CD14-positive monocyte (primary cell): ENCODE data around the gene RALGAPA2. TPM values are rescaled to one million over a fixed set of nuclear protein-coding genes. Genes with fewer than 3 reads are reported as not detected.

Experiments used
- DNase-seq, 3 donors: peaks; one replicate each; pipeline ENCODE4 v3.0.0-alpha.2; 2011 to 2022
- H2AFZ ChIP-seq: 2 replicates; pipeline ENCODE4 v1.6.0; 2012; ENCODE audit warnings: mild to moderate bottlenecking, low read depth, low read length, inconsistent platforms; ENCODE audit not compliant: insufficient read depth, poor library complexity, severe bottlenecking
- H3K27ac ChIP-seq, 2 donors: 1 replicate in 1 of 2; 2 replicates in 1 of 2; pipeline ENCODE4 v1.5.1; 2012 to 2013; ENCODE audit warnings: low read length in 2 of 2, control low read depth in 1 of 2, inconsistent platforms in 1 of 2, low read depth in 1 of 2, mild to moderate bottlenecking in 1 of 2
- H3K27me3 ChIP-seq, 2 donors: one replicate each; pipeline versions ENCODE4 v1.6.0 to v1.6.1; 2011 to 2013; ENCODE audit warnings: low read length in 2 of 2; ENCODE audit not compliant: control insufficient read depth in 2 of 2, insufficient read depth in 2 of 2
- H3K36me3 ChIP-seq, 2 donors: replicated peaks in 1 of 2; 1 replicate in 1 of 2; 2 replicates in 1 of 2; pipeline versions ENCODE4 v1.5.1 to v1.6.1; 2012 to 2013; ENCODE audit warnings: low read length in 2 of 2, control low read depth in 1 of 2, inconsistent platforms in 1 of 2, mild to moderate bottlenecking in 1 of 2; ENCODE audit not compliant: insufficient read depth in 2 of 2, control insufficient read depth in 1 of 2
- H3K4me1 ChIP-seq, 2 donors: 1 replicate in 1 of 2; 2 replicates in 1 of 2; pipeline versions ENCODE4 v1.5.1 to v1.6.1; 2012 to 2013; ENCODE audit warnings: low read length in 2 of 2, control low read depth in 1 of 2, inconsistent platforms in 1 of 2, mild to moderate bottlenecking in 1 of 2, moderate library complexity in 1 of 2; ENCODE audit not compliant: insufficient read depth in 2 of 2, control insufficient read depth in 1 of 2
- H3K4me2 ChIP-seq: replicated peaks from 2 replicates; pipeline ENCODE3; 2012; ENCODE audit warnings: low read length, moderate library complexity, mild to moderate bottlenecking; ENCODE audit not compliant: poor library complexity, severe bottlenecking; ENCODE audit errors: extremely low read depth
- H3K4me3 ChIP-seq, 3 experiments: fragments of 200-600 bp in 1 of 3; sonication (generic) in 1 of 3; replicated peaks in 1 of 3; 1 replicate in 2 of 3; 2 replicates in 1 of 3; pipeline ENCODE4 v1.5.1; 2011 to 2013; ENCODE audit warnings: low read length in 3 of 3, mild to moderate bottlenecking in 3 of 3, control low read depth in 2 of 3, low read depth in 2 of 3, inconsistent platforms in 1 of 3, moderate library complexity in 1 of 3
- H3K79me2 ChIP-seq: 2 replicates; pipeline ENCODE4 v1.6.0; 2012; ENCODE audit warnings: mild to moderate bottlenecking, control low read depth, inconsistent platforms, low read length, moderate library complexity; ENCODE audit not compliant: insufficient read depth
- H3K9ac ChIP-seq: 2 replicates; pipeline ENCODE4 v1.6.0; 2017; ENCODE audit warnings: low read length, mild to moderate bottlenecking; ENCODE audit not compliant: insufficient read depth, poor library complexity, severe bottlenecking
- H3K9me3 ChIP-seq, 2 donors: replicated peaks in 1 of 2; 1 replicate in 1 of 2; 2 replicates in 1 of 2; pipeline versions ENCODE4 v1.5.1 to v1.6.1; 2012 to 2013; ENCODE audit warnings: low read length in 2 of 2, control low read depth in 1 of 2; ENCODE audit not compliant: control insufficient read depth in 1 of 2, insufficient read depth in 1 of 2
- H4K20me1 ChIP-seq: 2 replicates; pipeline ENCODE4 v1.6.0; 2012; ENCODE audit warnings: mild to moderate bottlenecking, low read length, control low read depth, moderate library complexity; ENCODE audit not compliant: insufficient read depth
- H3K27ac Mint-ChIP-seq, 7 donors: one replicate each; pipeline ENCODE4 v1.8.0; 2020; ENCODE audit warnings: mild to moderate bottlenecking in 7 of 7, mixed read lengths in 7 of 7, moderate library complexity in 6 of 7, inconsistent platforms in 2 of 7
- H3K27me3 Mint-ChIP-seq, 3 donors: one replicate each; pipeline ENCODE4 v1.8.0; 2021 to 2022; ENCODE audit warnings: low read depth in 3 of 3, mild to moderate bottlenecking in 3 of 3, mixed read lengths in 3 of 3, moderate library complexity in 3 of 3, inconsistent platforms in 1 of 3
- H3K36me3 Mint-ChIP-seq, 2 donors: one replicate each; pipeline ENCODE4 v1.8.0; 2020; ENCODE audit warnings: mixed read lengths in 2 of 2, inconsistent platforms in 1 of 2, mild to moderate bottlenecking in 1 of 2
- H3K4me1 Mint-ChIP-seq: one replicate; pipeline ENCODE4 v1.8.0; 2020; ENCODE audit warnings: mild to moderate bottlenecking, mixed read lengths
- H3K4me3 Mint-ChIP-seq, 2 donors: one replicate each; pipeline ENCODE4 v1.8.0; 2020; ENCODE audit warnings: mild to moderate bottlenecking in 2 of 2, mixed read lengths in 2 of 2, moderate library complexity in 1 of 2
- H3K9me3 Mint-ChIP-seq, 7 donors: one replicate each; pipeline ENCODE4 v1.8.0; 2020 to 2022; ENCODE audit warnings: mixed read lengths in 7 of 7, mild to moderate bottlenecking in 6 of 7, moderate library complexity in 6 of 7, inconsistent platforms in 2 of 7
- WGBS: methylation state at CpG from one replicate; pipeline ENCODE4 v1.1.5; 2013; ENCODE audit warnings: missing lambda C conversion rate; ENCODE audit not compliant: insufficient coverage; 5-methylcytosine and 5-hydroxymethylcytosine counted together
- intact Hi-C, 2 donors: fragments of 100-400 bp; cut with micrococcal nuclease; formaldehyde crosslinking; loops; one replicate each; pipeline versions ENCODE4 v1.15.0 to v1.15.1; 2023
- polyA plus RNA-seq, 3 donors: library from polyadenylated mRNA; depleted of rRNA in 1 of 3; unstranded in 2 of 3; stranded (reverse) in 1 of 3; fragments of 300-500 nt in 2 of 3; fragments of >200 nt in 1 of 3; fragmentation: Illumina TruSeq in 2 of 3; gene quantifications; 1 replicate in 2 of 3; 2 replicates in 1 of 3; pipeline ENCODE4 v1.2.3, GENCODE V29; 2012 to 2021
- TF ChIP-seq, protein P1 (sequence below): fragments of 200-600 bp; IDR thresholded peaks from one replicate; pipeline ENCODE4 v1.8.0; 2022; ENCODE audit warnings: antibody characterized with exemption, mild to moderate bottlenecking

The RALGAPA2 gene
- polyA plus RNA-seq, 3 donors: 6.2 to 13.0 (median 8.9) TPM

GRCh38 chr20:20554951-20555350, 157.5 kb downstream of the RALGAPA2 start:
- H3K9me3 ChIP-seq: no peaks in the 10 kb centered on the region
- peaks cover 20 to 87% of the 10 kb centered on the region in 2 donors for H3K36me3 ChIP-seq
- Mint-ChIP-seq H3K4me3 (no peak overlapping the region), H3K9me3 (peaks cover 0 to 4% (median 2%) of the 10 kb centered on the region in 7 donors), H3K27ac (no peak overlapping the region), H3K4me1 (peaks cover 5% of the 10 kb centered on the region), H3K36me3 (peaks cover 63 to 78% of the 10 kb centered on the region in 2 donors), H3K27me3 (no peaks in the 10 kb centered on the region)
- no peak overlapping the region for H3K27ac ChIP-seq
- no peaks in the 10 kb centered on the region for H3K4me1 ChIP-seq
- no peak overlapping the region for H3K4me3 ChIP-seq
- intact Hi-C loops: no loop called here
- H4K20me1 ChIP-seq: no peaks in the 10 kb centered on the region
- no peaks in the 10 kb centered on the region for H3K27me3 ChIP-seq
- no peak overlapping the region for H3K4me2 ChIP-seq
- TF ChIP-seq, protein P1, sequence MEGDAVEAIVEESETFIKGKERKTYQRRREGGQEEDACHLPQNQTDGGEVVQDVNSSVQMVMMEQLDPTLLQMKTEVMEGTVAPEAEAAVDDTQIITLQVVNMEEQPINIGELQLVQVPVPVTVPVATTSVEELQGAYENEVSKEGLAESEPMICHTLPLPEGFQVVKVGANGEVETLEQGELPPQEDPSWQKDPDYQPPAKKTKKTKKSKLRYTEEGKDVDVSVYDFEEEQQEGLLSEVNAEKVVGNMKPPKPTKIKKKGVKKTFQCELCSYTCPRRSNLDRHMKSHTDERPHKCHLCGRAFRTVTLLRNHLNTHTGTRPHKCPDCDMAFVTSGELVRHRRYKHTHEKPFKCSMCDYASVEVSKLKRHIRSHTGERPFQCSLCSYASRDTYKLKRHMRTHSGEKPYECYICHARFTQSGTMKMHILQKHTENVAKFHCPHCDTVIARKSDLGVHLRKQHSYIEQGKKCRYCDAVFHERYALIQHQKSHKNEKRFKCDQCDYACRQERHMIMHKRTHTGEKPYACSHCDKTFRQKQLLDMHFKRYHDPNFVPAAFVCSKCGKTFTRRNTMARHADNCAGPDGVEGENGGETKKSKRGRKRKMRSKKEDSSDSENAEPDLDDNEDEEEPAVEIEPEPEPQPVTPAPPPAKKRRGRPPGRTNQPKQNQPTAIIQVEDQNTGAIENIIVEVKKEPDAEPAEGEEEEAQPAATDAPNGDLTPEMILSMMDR: no peak
- H3K79me2 ChIP-seq: no peaks in the 10 kb centered on the region
- H2AFZ ChIP-seq: no peak overlapping the region
- WGBS: no CpG with 5 or more reads among the region's 2 CpGs
- H3K9ac ChIP-seq: no peak overlapping the region
- DNase-seq: no peak

- Mint-ChIP-seq H3K9me3 (peaks cover 0 to 5% (median 3%) of the 10 kb centered on the region in 7 donors), H3K27ac (no peak overlapping the region), H3K27me3 (no peaks in the 10 kb centered on the region), H3K36me3 (peaks cover 55 to 68% of the 10 kb centered on the region in 2 donors), H3K4me3 (no peak overlapping the region), H3K4me1 (peaks cover 5% of the 10 kb centered on the region)
- H3K27ac ChIP-seq: no peak overlapping the region
- no peak overlapping the region for H3K4me2 ChIP-seq
- no peak overlapping the region for H2AFZ ChIP-seq
- no peaks in the 10 kb centered on the region for H3K4me1 ChIP-seq
- H3K4me3 ChIP-seq: no peak overlapping the region
- TF ChIP-seq, protein P1: no peak
- H3K9me3 ChIP-seq: no peaks in the 10 kb centered on the region
- H3K36me3 ChIP-seq: peaks cover 11 to 86% of the 10 kb centered on the region in 2 donors
- H3K9ac ChIP-seq: no peak overlapping the region
- H3K27me3 ChIP-seq: no peaks in the 10 kb centered on the region
- intact Hi-C loops: no loop called here
- no peaks in the 10 kb centered on the region for H3K79me2 ChIP-seq
- H4K20me1 ChIP-seq: no peaks in the 10 kb centered on the region
- no peak for DNase-seq
These were observed 158.9 kb downstream of the RALGAPA2 start for GRCh38 chr20:20553541-20553940.
